Peyer's patch (tissue), 4 donors: ENCODE measurements around the gene CTAG1B. TPM values are rescaled to one million over a fixed set of nuclear protein-coding genes. Genes with fewer than 3 reads are reported as not detected.

Experiments
- DNase-seq, 3 donors: peaks; one replicate each; pipeline ENCODE4 v3.0.0-alpha.2; 2017 to 2019
- H3K27ac ChIP-seq, 4 donors: fragments of 200-600 bp; sonication (generic); one replicate each; pipeline ENCODE4 v1.5.1; 2016 to 2019
- H3K27me3 ChIP-seq, 2 donors: fragments of 200-600 bp; sonication (generic); one replicate each; pipeline ENCODE4 v1.5.1; 2019
- H3K36me3 ChIP-seq, 3 donors: fragments of 200-600 bp; sonication (generic); one replicate each; pipeline ENCODE4 v1.5.1; 2016 to 2019
- H3K4me1 ChIP-seq, 4 donors: fragments of 200-600 bp; sonication (generic); one replicate each; pipeline ENCODE4 v1.5.1; 2016 to 2019
- H3K4me3 ChIP-seq, 4 donors: fragments of 200-600 bp; sonication (generic); 1 replicate in 3 of 4; 2 replicates in 1 of 4; pipeline ENCODE4 v1.5.1; 2016 to 2019; ENCODE audit warnings: mild to moderate bottlenecking in 1 of 4
- H3K9me3 ChIP-seq, 4 donors: fragments of 200-600 bp; sonication (generic); one replicate each; pipeline ENCODE4 v1.5.1; 2016 to 2019; ENCODE audit warnings: mild to moderate bottlenecking in 1 of 4
- CTCF ChIP-seq, 6 experiments: fragments of 450-650 bp in 4 of 6; fragments of 200-600 bp in 2 of 6; sonication (generic) in 1 of 6; IDR thresholded peaks; one replicate each; pipeline ENCODE4 v1.5.1; 2017 to 2019; ENCODE audit warnings: antibody characterized with exemption in 6 of 6, mild to moderate bottlenecking in 3 of 6, moderate library complexity in 1 of 6
- POLR2A ChIP-seq, 2 donors: fragments of 450-650 bp; IDR thresholded peaks; one replicate each; pipeline ENCODE4 v1.5.1; 2017; ENCODE audit warnings: antibody characterized with exemption in 2 of 2, mild to moderate bottlenecking in 2 of 2, moderate library complexity in 2 of 2
- total RNA-seq, 4 donors: library from RNA; depleted of rRNA; stranded (reverse); fragments of >200 nt; gene quantifications; one replicate each; pipeline ENCODE4 v1.1.0, GENCODE V29; 2016

The CTAG1B gene
- total RNA-seq, 4 donors from 2014 or later, result not detected

- no peak overlapping the region for H3K4me3 ChIP-seq
- no peaks in the 10 kb centered on the region for H3K27me3 ChIP-seq
- DNase-seq, result no peak
- H3K36me3 ChIP-seq, result no peaks in the 10 kb centered on the region
- no peak overlapping the region for H3K27ac ChIP-seq
- H3K9me3 ChIP-seq, result no peaks in the 10 kb centered on the region
- H3K4me1 ChIP-seq, result no peaks in the 10 kb centered on the region
- no peak for TF ChIP-seq CTCF (IDR thresholded peaks at IDR 0.05)
- TF ChIP-seq POLR2A (IDR thresholded peaks at IDR 0.05), result no peak
These were observed 16.2 kb downstream of the CTAG1B start for GRCh38 chrX:154602766-154603437.

GRCh38 chrX:154602226-154602625 lies 16.9 kb downstream of the CTAG1B start:
- Histone ChIP-seq H3K4me3 (no peak overlapping the region), H3K4me1 (no peaks in the 10 kb centered on the region), H3K36me3 (no peaks in the 10 kb centered on the region), H3K27me3 (no peaks in the 10 kb centered on the region), H3K27ac (no peak overlapping the region), H3K9me3 (no peaks in the 10 kb centered on the region)
- DNase-seq, result no peak
- TF ChIP-seq POLR2A (IDR thresholded peaks at IDR 0.05), result no peak
- TF ChIP-seq CTCF (IDR thresholded peaks at IDR 0.05), result no peak

- Histone ChIP-seq H3K4me1 (no peaks in the 10 kb centered on the region), H3K27ac (no peak overlapping the region), H3K9me3 (no peaks in the 10 kb centered on the region), H3K27me3 (no peaks in the 10 kb centered on the region), H3K36me3 (no peaks in the 10 kb centered on the region), H3K4me3 (no peak overlapping the region)
- TF ChIP-seq POLR2A (IDR thresholded peaks at IDR 0.05), result no peak
- TF ChIP-seq CTCF (IDR thresholded peaks at IDR 0.05), result no peak
- DNase-seq, result no peak
These were observed 18.2 kb downstream of the CTAG1B start for GRCh38 chrX:154600759-154601374.

GRCh38 chrX:154599531-154599930 lies 19.6 kb downstream of the CTAG1B start:
- Histone ChIP-seq H3K36me3 (no peaks in the 10 kb centered on the region), H3K27ac (no peak overlapping the region), H3K4me3 (no peak overlapping the region), H3K9me3 (no peaks in the 10 kb centered on the region), H3K4me1 (no peaks in the 10 kb centered on the region), H3K27me3 (no peaks in the 10 kb centered on the region)
- DNase-seq, result no peak
- TF ChIP-seq CTCF (IDR thresholded peaks at IDR 0.05) (no peak), POLR2A (IDR thresholded peaks at IDR 0.05) (no peak)

GRCh38 chrX:154598656-154599055 lies 20.4 kb downstream of the CTAG1B start:
- no peak for DNase-seq
- Histone ChIP-seq H3K36me3 (no peaks in the 10 kb centered on the region), H3K27ac (no peak overlapping the region), H3K27me3 (no peaks in the 10 kb centered on the region), H3K4me3 (no peak overlapping the region), H3K9me3 (no peaks in the 10 kb centered on the region), H3K4me1 (no peaks in the 10 kb centered on the region)
- TF ChIP-seq CTCF (IDR thresholded peaks at IDR 0.05), result no peak
- TF ChIP-seq POLR2A (IDR thresholded peaks at IDR 0.05), result no peak
